NCI-H187 (cell line): ENCODE measurements around the gene IVD.
"Not testable (repeated sequence)": the region's sequence is repeated elsewhere in the genome, so short reads cannot be mapped to it uniquely, and the experiment has no call there.

ENCODE experiments used
- DNase-seq, 2 experiments: peaks; one replicate each; lab custom pipeline; 2025; lab: John Stamatoyannopoulos, UW

Gene IVD

DNA sequence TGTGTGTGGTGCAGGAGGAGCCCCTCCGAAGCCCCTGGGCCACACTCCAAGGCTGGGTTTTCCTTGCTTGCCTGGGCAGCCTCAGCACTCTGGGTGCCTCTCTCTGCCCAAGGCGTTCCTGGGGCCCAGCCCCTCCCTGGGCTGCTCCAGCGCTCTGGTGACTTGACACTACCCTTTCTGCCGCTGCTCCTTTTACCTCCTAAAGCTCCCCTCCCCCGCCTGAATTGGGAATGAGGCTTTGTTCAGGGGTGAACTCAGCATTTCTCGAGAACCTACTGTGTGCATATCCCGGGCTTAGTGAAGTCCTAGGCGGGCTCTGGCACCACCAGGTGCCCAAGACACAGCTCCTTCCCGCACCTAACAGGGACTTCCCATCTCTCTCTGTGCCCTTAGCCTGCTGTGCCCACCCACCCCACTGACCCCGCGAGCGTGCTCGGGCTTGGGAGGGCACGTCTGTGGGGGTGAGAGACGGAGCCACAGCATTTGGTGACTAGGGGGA lies 33.9 kb downstream of the IVD start:
- no peak for DNase-seq

- DNase-seq, result peak in 1 of 2 experiments; percentile 17
Observed at GRCh38 chr15:40439960-40440742, 34.6 kb downstream of the IVD start.

GRCh38 chr15:40440743-40441564 lies 35.4 kb downstream of the IVD start, which contains the start of gene BAHD1:
Gene BAHD1 (plus strand): TSS chr15:40440953. CDS start chr15:40458465, 17,512 bp downstream.
- peak; percentile 47 to 78 for DNase-seq

- DNase-seq, result no peak
Observed at GRCh38 chr15:40441565-40442531, 36.3 kb downstream of the IVD start.

GRCh38 chr15:40443255-40443654 lies 37.7 kb downstream of the IVD start:
- no peak for DNase-seq

DNA sequence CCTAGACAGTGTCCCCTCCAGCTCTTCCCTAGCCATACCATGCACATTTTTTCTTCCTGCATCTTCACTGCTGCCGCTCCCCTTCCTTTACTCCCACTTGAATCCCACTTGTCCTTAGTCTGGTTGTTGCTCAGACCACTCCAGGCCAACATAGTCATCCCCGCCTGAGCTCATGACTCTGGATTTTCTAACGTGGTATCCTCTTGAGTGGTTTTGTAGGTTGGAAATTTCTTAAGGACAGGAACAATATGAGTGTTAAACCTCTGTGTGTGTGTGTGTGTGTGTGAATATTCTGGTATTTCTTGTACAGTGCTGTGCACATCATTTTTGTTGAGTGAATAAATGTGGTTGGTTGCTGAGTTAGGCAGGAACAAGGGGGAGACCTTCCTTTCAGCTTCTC lies 38.3 kb downstream of the IVD start:
- no peak for DNase-seq

DNA sequence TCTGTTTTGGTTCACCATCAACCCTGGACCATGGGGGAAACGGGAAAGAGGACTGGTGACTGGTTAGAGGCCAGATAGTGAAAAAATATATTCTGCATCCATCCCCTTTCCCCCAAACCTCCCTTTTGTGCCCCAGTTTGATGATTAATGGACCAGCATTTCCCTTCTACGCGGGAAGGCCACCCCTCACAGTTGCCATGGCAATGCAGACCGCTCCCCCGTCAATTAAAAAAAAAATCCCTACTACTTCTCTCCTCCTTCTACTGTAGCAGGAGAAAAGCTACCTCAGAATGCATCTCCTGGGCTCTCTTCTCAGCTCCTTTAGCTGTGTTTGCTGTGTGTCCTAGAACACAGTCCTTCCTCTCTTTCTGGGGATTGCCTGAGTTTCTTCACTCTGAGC lies 39.1 kb downstream of the IVD start:
- DNase-seq, result no peak

GRCh38 chr15:40445421-40445922 lies 39.9 kb downstream of the IVD start:
- DNase-seq, result no peak

DNA sequence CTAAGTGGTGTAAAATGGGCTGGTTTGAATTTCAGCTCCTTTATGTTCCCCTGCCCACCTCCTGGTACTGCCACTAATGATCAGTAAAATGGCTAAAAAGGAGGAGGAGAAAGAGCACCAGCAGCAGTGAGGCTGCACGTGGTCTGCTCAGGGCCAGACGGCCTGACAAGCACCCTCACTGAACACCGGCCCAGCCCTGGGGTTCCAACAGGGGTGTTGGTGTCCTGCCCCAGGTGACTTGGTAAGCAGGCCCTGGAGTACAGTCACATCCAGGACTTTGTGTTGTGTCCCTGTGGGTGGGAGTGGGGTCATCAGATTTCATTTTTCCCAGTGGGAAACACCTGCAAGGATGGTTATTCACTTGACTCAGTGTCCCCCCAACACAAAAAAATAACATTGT lies 40.5 kb downstream of the IVD start:
- no peak for DNase-seq

DNA sequence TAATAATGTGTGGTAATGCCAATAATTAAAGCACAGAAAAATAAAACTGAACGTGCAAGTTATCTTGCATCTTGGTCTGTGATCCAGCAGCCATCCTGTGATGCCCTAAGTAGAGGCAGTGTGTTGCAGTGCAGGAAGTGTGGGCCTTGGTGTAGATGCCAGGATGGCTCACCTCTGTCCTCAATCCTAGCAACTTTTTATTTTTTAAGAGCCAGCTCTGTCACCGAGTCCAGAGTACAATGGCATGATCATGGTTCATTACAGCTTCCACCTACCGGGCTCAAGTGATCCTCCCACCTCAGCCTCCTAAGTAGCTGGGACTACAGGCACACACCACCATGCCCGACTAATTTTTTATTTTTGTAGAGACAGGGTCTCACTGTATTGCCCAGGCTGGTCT lies 42.8 kb downstream of the IVD start:
- no peak for DNase-seq

DNA sequence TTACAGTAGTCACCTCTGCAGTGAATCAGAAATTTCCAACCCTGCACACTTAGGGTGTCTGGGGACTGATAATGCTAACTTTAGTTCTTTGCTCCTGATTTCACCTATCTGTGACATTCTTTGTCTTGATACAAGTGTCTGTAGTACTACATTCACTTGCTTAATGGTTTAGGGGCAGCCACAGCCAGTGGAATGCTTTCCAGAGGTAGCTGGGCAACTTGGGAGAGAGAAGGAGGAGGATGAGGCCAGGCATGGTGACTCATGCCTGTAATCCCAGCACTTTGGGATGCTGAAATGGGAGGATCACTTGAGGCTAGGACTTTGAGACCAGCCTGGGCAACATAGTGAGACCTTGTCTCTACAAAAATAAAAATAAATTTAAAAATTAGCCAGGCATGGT lies 43.7 kb downstream of the IVD start:
- no peak for DNase-seq

DNA sequence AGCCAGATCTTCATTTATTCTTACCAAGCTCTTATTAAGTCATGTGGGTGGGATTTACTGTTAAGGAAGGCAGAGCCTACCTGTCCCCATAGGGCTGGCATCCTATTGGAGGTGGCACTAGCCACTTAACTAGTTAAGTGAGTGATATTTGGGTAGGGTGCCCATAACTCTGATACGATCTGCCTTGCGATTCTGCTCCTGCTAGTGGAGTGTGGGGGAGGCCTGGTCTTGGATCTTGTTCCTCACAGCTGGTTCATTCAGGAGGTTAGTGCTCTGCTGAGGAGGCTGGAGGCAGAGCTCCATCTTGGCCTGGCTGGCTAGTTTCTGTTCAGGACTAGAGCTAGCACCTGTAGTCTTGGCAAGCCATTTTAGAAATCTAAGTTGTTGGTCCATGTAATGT lies 44.5 kb downstream of the IVD start:
- DNase-seq, result no peak

DNA sequence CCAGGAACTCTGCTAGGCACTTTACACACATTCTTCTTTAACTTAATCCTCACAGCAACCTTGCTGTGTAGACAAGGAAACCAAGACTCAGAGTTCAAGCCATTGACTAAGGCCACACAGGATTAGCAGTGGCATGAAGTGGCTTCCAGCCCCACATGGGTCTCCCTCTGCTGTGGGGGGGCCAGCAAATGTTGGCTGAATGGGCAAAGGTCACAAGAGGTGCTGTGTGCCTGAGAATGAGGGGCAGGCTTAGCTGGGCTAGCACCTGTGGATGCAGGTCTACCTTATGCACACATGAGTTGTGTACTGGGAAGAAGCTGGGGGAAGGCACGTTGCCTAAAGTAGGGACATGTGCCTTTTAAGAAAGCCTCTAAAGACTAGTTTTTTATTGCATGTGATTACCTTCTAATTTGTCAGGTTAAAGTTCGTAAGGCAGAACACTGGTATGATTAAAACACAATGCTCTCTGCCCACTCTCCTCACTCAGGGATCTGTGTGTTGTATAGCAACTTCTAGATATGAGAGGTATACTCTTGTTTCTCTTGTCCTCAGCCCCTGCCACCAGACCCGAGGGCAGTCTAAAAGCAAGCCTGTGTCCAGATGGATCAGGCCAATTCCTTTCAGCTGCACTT lies 46.0 kb downstream of the IVD start:
- DNase-seq, result no peak

GRCh38 chr15:40452296-40453090 lies 46.9 kb downstream of the IVD start:
- DNase-seq, result no peak

DNA sequence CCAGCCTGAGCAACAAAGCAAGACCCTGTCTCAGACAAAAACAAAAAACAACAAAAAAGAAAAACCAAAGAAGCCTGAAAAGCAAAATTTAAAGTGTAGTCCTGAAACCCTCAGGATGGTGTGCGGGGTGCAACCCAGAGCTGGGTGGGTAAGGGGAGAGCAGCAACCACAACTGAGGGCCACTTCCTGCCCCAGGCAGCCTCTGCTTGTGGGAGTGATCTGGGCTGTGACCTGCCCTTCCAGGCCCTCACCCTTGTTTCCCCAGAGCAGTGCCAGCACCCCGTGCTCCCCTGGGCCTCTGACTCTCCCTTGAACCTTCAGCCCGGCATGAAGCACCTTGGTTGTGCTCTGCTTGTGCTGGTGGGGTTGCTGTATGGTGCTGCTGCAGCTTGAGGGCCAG lies 48.3 kb downstream of the IVD start:
- DNase-seq, result not testable (repeated sequence)

GRCh38 chr15:40454904-40455391 lies 49.4 kb downstream of the IVD start:
- no peak for DNase-seq

DNA sequence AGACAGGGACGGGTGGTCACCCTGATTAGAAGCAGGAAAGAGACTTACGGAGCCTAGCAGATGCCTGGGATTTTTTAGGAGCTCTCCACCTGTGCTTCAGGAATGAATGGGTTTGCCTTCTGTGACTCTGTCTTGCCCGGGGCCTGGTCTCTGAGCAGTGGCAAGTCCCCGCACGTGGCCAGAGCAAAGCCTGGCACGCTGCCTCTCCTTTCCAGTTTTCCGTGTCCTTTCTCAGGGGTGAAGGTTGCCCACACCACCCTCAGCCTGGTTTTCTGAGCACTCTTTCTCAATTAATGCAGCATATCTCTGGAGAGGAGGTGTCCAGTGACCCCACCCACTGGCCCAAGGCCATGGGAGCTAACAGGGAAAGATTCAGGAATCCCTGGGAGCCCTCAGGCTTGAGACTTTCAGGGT lies 50.7 kb downstream of the IVD start:
- DNase-seq, result no peak

DNA sequence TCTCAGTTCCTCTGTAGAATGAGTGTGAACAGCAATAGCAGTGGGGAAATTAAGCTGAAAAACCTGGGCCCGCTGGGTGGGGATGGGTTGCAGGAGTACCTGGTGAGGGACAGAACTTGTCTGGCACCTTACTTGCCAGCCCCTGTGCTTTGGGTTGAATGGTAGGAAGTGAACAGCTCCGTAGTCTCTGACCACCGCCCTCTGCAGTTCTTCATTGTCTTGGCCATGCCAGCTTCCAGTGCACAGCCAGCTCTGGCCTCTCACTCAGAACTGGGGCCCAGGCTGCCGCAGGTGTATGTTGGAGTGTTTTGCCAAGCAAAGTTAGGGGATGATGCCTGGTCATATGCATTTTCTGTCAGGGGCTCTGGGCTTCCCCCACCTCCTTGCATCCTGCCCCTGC lies 51.1 kb downstream of the IVD start:
- no peak for DNase-seq

DNA sequence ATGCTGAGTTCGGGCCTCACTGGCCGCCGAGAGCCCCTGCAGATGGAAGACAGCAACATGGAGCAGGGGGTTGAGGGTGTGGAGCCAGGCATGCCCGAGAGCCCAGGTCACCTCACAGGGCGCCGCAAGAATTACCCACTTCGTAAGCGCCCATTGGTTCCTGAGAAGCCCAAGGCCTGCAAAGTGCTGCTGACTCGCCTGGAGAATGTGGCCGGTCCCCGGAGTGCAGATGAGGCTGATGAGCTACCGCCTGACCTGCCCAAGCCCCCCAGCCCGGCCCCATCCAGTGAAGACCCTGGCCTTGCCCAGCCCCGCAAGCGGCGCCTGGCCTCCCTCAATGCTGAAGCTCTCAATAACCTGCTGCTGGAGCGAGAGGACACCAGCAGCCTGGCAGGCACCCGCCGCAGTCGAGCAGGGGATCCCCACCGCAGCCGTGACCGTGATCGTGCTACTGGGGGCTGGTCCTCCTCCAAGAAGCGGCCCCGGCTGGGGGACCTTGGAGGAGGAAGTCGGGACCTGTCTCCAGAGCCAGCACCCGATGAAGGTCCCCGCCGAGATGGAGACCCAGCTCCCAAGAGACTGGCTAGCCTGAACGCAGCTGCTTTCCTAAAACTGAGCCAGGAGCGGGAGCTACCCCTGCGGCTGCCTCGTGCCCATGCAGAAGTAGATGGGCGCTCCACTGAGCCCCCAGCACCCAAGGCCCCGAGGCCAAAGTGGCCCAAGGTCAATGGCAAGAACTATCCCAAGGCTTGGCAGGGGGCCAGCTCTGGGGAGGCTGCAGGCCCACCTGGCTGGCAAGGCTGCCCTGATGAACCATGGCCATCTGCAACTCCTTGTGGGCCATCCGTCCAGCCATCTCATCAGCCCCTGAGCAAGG lies 53.1 kb downstream of the IVD start:
- no peak for DNase-seq
